ENCODE data around the gene ADRA2B. TPM values are rescaled to one million over a fixed set of nuclear protein-coding genes. Genes with fewer than 3 reads are reported as not detected.

Gene ADRA2B
- not detected in 2 replicates for total RNA-seq

GRCh38 chr2:96116424-96116878 lies at the start of gene ADRA2B:
Gene ADRA2B (minus strand): TSS chr2:96116571. CDS start chr2:96116149, 422 bp downstream.

GRCh38 chr2:96145036-96145847 lies 28.9 kb upstream of the ADRA2B start, which contains the start of gene DUSP2:
Gene DUSP2 (minus strand): TSS chr2:96145440. CDS start chr2:96145354, 86 bp downstream.

GRCh38 chr2:96138179-96139145 lies 22.1 kb upstream of the ADRA2B start, which contains the start of gene ASTL:
Gene ASTL (minus strand): TSS chr2:96138502. CDS start chr2:96138436, 66 bp downstream.

Other genes with a start within 250 kb of the ADRA2B start
- gene ANKRD36C, start 124.7 kb downstream of the ADRA2B start, total RNA-seq: 33.3 and 66.2 TPM in 2 replicates
- 2.7 and 11.0 TPM in 2 replicates for gene GPAT2, start 81.7 kb downstream of the ADRA2B start, total RNA-seq
- gene ASTL, start 21.9 kb upstream of the ADRA2B start, total RNA-seq: 0.23 TPM in 1 of 2 replicates, not detected in the other
- gene DUSP2, start 28.9 kb upstream of the ADRA2B start, total RNA-seq: 3.0 and 4.2 TPM in 2 replicates
- gene STARD7, start 92.3 kb upstream of the ADRA2B start, total RNA-seq: 108 and 144 TPM in 2 replicates
- 18.7 and 24.3 TPM in 2 replicates for gene TMEM127, start 149.4 kb upstream of the ADRA2B start, total RNA-seq
- gene CIAO1, start 149.7 kb upstream of the ADRA2B start, total RNA-seq: 76.2 and 91.8 TPM in 2 replicates
- 47.8 and 76.7 TPM in 2 replicates for gene SNRNP200, start 189.0 kb upstream of the ADRA2B start, total RNA-seq
- gene ITPRIPL1, start 208.7 kb upstream of the ADRA2B start, total RNA-seq: 0.30 and 1.5 TPM in 2 replicates
- gene NCAPH, start 219.2 kb upstream of the ADRA2B start, total RNA-seq: 0.89 and 10.4 TPM in 2 replicates

Data from smooth muscle cell of the umbilical artery (primary cell).